Cardiac muscle cell (in vitro differentiated cells and primary cell): ENCODE data around the gene KMO. TPM values are rescaled to one million over a fixed set of nuclear protein-coding genes. Genes with fewer than 3 reads are reported as not detected.

Source experiments
- DNase-seq, 2 donors: peaks; one replicate each; pipeline versions ENCODE4 v3.0.0 to v3.0.0-alpha.2; 2010 to 2017; ENCODE audit warnings: low read depth in 1 of 2, low spot score in 1 of 2
- H3K27ac ChIP-seq: fragments of 200-600 bp; sonication (generic); 2 replicates; pipeline ENCODE4 v1.5.1; 2016
- H3K27me3 ChIP-seq: fragments of 200-600 bp; sonication (generic); 2 replicates; pipeline ENCODE4 v1.6.0; 2016; ENCODE audit warnings: control low read depth
- H3K36me3 ChIP-seq: fragments of 200-600 bp; sonication (generic); 2 replicates; pipeline ENCODE4 v1.5.1; 2016; ENCODE audit warnings: control low read depth
- H3K4me1 ChIP-seq: fragments of 200-600 bp; sonication (generic); 2 replicates; pipeline ENCODE4 v1.8.1; 2017; ENCODE audit warnings: low read depth, mild to moderate bottlenecking, mixed run types
- H3K4me3 ChIP-seq: fragments of 200-600 bp; sonication (generic); 2 replicates; pipeline ENCODE4 v1.5.1; 2016; ENCODE audit warnings: mild to moderate bottlenecking
- H3K9me3 ChIP-seq: fragments of 200-600 bp; sonication (generic); 2 replicates; pipeline ENCODE4 v1.5.1; 2017; ENCODE audit warnings: low read depth, mild to moderate bottlenecking, control low read depth
- polyA plus RNA-seq: library from polyadenylated mRNA; unstranded; fragments of >200 nt; fragmentation: Nextera tagmentation; extraction: Ambion mirVana; gene quantifications from 2 replicates; pipeline ENCODE4 v1.2.1, GENCODE V29; 2016
- total RNA-seq: library from RNA; depleted of rRNA; stranded (reverse); fragments of >200 nt; gene quantifications from 2 replicates; pipeline ENCODE4 v1.2.3, GENCODE V29; 2016
- TF ChIP-seq, protein P1 (sequence below): IDR thresholded peaks from 2 replicates; pipeline ENCODE4 v1.5.1; 2012; ENCODE audit warnings: low read depth, mild to moderate bottlenecking, low read length

KMO gene
- total and polyA plus RNA-seq, 2 experiments from 2014 or later: not detected

DNA sequence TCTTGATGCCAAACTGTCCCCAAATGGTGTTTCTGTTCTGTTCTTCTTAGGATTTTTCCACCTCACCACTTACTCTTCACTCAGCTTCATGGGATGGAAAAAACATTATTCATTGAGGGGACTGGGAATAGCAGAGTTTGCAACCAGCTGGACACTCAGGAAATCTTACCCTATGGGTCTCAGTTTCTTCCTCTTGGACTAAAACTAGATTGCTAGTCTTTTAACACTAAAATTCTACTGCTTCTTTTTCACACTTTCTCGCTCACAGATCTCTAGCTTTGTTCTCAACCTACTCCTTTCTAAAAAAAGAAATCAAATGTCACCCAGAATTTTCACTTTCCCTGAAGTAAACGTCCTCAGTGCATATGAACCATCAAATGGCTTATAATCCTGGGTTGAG is 4.8 kb downstream of the KMO start:
- no peak overlapping the region for H3K4me3 ChIP-seq
- DNase-seq: no peak
- no peaks in the 10 kb centered on the region for H3K36me3 ChIP-seq
- peaks cover 5% of the 10 kb centered on the region for H3K4me1 ChIP-seq
- TF ChIP-seq, protein P1, sequence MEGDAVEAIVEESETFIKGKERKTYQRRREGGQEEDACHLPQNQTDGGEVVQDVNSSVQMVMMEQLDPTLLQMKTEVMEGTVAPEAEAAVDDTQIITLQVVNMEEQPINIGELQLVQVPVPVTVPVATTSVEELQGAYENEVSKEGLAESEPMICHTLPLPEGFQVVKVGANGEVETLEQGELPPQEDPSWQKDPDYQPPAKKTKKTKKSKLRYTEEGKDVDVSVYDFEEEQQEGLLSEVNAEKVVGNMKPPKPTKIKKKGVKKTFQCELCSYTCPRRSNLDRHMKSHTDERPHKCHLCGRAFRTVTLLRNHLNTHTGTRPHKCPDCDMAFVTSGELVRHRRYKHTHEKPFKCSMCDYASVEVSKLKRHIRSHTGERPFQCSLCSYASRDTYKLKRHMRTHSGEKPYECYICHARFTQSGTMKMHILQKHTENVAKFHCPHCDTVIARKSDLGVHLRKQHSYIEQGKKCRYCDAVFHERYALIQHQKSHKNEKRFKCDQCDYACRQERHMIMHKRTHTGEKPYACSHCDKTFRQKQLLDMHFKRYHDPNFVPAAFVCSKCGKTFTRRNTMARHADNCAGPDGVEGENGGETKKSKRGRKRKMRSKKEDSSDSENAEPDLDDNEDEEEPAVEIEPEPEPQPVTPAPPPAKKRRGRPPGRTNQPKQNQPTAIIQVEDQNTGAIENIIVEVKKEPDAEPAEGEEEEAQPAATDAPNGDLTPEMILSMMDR: no peak
- no peaks in the 10 kb centered on the region for H3K9me3 ChIP-seq
- no peak overlapping the region for H3K27ac ChIP-seq
- H3K27me3 ChIP-seq: no peaks in the 10 kb centered on the region

DNA sequence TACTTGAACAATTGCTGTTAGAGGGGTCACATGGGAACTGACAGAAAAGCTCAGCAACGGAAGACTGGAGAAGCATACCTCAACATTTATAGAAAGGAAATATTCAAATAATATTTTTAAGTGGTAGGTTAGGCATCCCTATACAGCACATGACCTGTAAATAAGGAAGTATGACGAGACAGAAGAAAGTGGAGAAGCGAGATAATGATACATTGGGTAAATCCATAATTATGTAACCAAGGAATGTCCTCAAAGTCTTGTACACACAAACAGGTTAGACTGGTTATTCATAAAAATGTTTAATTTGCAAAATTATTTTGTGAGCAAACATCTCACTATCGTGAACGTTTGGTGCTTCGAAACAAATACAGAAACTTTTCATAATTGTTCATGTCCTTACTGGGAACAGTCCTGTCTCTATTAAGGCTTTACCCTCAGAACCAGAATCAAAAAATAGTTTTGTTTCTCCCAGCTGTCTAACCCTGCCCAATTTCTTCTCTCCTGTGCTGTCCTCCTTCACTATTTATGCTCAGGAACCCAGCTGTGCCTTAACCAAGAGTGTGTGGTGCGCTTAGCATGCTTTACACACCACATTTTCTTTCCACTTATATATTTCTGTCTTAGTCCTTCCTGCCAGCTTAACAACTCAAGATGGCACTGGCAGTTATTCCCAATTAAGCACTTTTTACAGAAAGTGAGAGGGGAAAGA is 10.2 kb downstream of the KMO start:
- no peaks in the 10 kb centered on the region for H3K36me3 ChIP-seq
- no peak for DNase-seq
- H3K4me1 ChIP-seq: no peaks in the 10 kb centered on the region
- no peaks in the 10 kb centered on the region for H3K9me3 ChIP-seq
- TF ChIP-seq, protein P1: no peak
- no peak overlapping the region for H3K4me3 ChIP-seq
- no peaks in the 10 kb centered on the region for H3K27me3 ChIP-seq
- no peak overlapping the region for H3K27ac ChIP-seq

DNA sequence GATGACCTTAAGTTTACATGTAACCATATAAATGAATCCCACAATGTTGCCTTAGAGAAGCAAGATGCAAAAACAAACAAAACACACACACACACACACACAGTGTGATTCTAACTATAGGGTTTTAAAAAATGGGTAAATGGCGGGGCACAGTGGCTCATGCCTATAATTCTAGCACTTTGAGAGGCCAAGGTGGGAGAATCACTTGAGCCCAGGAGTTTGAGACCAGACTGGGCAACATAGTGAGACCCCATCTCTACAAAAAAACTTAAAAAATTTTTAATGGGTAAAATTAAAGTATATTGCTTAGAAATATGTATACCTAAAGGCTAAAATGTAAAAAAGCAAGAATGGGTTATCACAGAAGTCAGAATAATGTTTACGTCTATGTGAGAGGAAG is 15.8 kb downstream of the KMO start:
- no peaks in the 10 kb centered on the region for H3K36me3 ChIP-seq
- DNase-seq: no peak
- no peaks in the 10 kb centered on the region for H3K4me1 ChIP-seq
- TF ChIP-seq, protein P1: no peak
- no peak overlapping the region for H3K4me3 ChIP-seq
- no peaks in the 10 kb centered on the region for H3K9me3 ChIP-seq
- no peak overlapping the region for H3K27ac ChIP-seq
- no peaks in the 10 kb centered on the region for H3K27me3 ChIP-seq

DNA sequence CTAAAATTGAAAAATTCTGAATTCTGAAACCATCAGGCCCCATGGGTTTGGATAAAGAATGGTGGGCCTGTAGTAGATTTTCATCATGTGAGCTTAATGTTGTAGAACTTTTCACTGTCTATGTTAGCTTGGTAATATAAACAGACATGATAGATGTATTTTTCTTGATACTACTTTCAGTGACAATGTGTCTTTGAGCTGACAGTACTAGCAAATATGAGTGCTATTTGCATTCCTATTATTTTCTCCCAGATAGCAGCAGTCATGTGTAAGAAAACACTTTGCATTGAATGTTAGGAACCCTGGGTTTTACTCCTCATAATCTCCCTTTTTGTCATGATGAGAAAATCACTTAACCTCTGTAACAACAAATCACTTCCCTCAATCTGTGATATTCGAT is 18.1 kb downstream of the KMO start:
- Histone ChIP-seq H3K9me3 (no peaks in the 10 kb centered on the region), H3K27me3 (no peaks in the 10 kb centered on the region), H3K27ac (no peak overlapping the region), H3K36me3 (no peaks in the 10 kb centered on the region), H3K4me3 (no peak overlapping the region), H3K4me1 (no peaks in the 10 kb centered on the region)
- DNase-seq: no peak
- TF ChIP-seq, protein P1: no peak

DNA sequence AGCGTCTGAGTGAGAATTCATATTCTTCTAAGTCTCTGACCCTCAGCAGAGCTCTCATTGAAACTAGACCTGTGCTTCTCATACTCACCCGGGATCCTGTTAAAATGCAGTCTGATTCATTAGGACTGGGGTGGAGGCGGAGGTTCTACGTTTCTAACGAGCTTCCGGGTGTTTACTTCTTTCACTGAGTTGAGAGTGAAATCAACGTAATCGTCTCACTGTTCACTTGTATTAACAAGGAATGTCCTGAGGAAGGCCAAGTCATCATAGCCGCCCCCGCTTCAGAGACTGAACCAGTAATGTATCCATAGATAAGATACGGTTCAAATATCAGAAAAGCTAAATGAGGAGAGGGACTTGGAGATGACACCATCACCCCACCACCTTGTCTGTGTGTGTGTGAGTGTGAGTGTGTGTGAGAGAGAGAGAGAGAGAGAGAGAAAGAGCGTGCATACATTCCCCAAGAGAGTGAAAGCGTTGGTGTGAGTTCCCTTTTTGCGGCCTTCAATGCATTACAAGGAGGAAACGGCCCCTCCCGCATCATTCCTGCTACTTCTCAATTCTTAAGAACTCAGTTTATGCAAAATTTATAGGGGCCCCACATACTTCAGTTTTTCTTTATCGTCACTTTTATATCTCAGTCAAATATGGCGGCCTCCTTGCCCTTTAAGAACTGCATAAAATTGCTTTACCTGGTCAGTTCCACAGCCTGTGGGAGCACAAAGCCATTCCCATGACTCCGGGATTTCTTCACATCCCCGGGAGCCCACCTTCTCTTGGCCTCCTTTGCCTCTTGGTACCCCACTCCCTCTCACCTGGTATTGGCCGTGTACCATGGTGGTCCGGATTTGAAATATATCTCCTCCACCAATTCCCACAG is 19.8 kb downstream of the KMO start:
- no peak overlapping the region for H3K27ac ChIP-seq
- H3K9me3 ChIP-seq: no peaks in the 10 kb centered on the region
- no peaks in the 10 kb centered on the region for H3K36me3 ChIP-seq
- H3K27me3 ChIP-seq: no peaks in the 10 kb centered on the region
- no peaks in the 10 kb centered on the region for H3K4me1 ChIP-seq
- peak in 1 of 2 donors; percentile 57 for DNase-seq
- TF ChIP-seq, protein P1: no peak
- H3K4me3 ChIP-seq: no peak overlapping the region
